ENCODE data around the gene UQCC5.

Gene UQCC5

GRCh38 chr3:52503788-52504424, 32.5 kb upstream of the UQCC5 start:
- in situ Hi-C loops (cut with HindIII; ENCODE audit: low sequenced_read_pairs): no loop called here

DNA sequence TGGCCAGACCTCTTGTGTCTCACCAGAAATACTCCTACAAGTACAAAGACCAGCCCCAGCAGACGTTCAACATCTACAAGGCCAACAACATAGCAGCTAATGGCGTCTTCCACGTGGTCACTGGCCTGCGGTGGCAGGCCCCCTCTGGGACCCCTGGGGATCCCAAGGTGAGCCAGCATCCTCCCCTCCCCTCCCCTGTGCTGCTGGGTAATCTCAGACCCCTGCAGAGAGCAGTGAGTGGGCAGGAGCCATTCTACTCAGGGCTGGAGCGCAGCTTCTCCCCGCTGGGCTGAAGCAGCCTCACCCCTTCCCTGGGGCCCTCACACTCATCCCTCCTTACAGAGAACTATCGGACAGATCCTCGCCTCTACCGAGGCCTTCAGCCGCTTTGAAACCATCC, 31.4 kb upstream of the UQCC5 start:
- in situ Hi-C loops (cut with HindIII; ENCODE audit: low sequenced_read_pairs): no loop called here

DNA sequence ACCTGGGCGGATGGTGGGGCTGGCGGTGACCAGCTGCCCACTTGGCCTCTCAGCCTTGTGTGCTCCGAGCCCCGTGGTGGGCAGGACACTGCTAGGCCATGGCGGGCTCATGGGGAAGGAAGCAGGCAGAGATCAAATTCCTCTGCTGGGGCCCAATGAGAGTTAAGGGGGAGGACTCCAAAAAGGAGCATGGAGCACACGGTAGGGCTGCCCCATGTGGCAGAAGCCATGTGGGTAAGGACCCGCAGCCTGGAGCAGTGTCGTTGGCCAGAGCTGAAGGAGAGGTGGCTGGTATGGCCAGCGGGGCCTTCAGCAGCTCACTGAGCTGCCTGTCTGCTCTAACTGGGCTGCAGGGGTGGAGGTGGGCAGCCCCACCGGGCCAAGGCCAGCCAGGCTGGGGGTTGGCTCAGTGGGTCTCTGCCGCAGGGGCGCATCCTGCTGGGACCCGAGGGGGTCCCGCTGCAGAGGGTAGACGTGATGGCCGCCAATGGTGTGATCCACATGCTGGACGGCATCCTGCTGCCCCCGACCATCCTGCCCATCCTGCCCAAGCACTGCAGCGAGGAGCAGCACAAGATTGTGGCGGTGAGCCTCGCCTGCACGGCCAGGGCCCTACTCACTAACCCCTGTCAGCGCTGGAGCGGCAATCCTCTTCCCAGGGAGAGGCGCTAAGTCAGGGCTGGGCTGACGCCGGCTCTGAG, 30.0 kb upstream of the UQCC5 start:
- in situ Hi-C loops (cut with HindIII; ENCODE audit: low sequenced_read_pairs): no loop called here

GRCh38 chr3:52507359-52507758, 29.0 kb upstream of the UQCC5 start:
- in situ Hi-C loops (cut with HindIII; ENCODE audit: low sequenced_read_pairs): no loop called here

GRCh38 chr3:52509753-52510328, 26.6 kb upstream of the UQCC5 start:
- in situ Hi-C loops (cut with HindIII; ENCODE audit: low sequenced_read_pairs): no loop called here

- in situ Hi-C loops (cut with HindIII; ENCODE audit: low sequenced_read_pairs): no loop called here
These were observed 24.9 kb upstream of the UQCC5 start for GRCh38 chr3:52511509-52511908.

DNA sequence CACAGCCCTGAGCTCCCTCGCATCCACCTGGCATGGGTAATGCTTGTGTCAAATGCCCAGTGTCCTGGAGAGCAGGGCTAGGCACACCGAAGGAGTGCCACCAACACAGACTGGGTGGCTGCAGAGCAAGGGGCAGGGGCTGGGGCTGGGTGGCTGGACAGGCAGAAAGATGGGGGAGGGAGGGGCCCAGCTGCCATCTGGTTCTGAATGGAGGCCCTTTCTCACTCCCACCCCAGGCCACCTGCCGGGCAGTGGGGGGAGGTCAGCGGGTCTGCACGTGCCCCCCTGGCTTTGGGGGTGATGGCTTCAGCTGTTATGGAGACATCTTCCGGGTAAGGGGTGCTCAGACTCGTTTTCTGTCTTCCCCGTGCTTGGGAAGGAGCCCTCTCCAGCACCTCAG, 24.3 kb upstream of the UQCC5 start:
- in situ Hi-C loops (cut with HindIII; ENCODE audit: low sequenced_read_pairs): no loop called here

DNA sequence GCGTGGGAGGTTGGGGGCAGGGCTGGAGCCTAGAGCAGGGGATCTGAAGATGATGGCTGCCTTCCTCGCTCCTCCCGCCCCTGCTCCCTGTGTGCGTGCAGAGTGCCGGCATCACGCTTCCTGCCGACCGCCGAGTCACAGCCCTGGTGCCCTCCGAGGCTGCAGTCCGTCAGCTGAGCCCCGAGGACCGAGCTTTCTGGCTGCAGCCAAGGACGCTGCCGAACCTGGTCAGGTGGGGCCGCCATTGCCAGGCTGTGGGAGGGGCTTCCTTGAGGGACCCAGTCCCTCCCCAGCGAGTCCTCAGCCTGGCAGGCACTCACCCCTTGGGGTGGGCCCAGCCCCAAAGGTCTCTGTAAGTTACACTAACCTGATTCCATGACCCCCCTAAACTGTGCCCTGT, 23.7 kb upstream of the UQCC5 start:
- in situ Hi-C loops (cut with HindIII; ENCODE audit: low sequenced_read_pairs): no loop called here

- in situ Hi-C loops (cut with HindIII; ENCODE audit: low sequenced_read_pairs): no loop called here
These were observed 23.1 kb upstream of the UQCC5 start for GRCh38 chr3:52513281-52513680.

GRCh38 chr3:52514576-52514975, 21.8 kb upstream of the UQCC5 start:
- in situ Hi-C loops (cut with HindIII; ENCODE audit: low sequenced_read_pairs): no loop called here

DNA sequence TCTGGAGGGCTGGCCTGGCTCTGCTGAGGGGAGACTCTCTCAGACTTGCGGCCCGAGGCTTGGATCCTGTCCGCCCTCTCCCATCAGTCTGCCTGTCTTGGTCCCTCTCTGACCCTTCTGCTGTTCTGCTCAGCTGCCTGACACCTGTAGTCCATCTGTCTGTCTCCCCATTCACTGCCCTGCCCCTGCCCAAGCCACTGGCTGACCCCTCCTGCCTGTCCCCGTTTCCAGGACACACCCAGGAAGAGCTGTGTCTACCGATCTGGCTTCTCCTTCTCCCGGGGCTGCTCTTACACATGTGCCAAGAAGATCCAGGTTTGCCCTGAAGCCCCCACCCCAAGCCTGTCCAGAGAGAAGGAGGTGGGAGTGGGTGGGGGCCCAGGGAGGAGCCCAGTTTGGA, 21.2 kb upstream of the UQCC5 start:
- in situ Hi-C loops (cut with HindIII; ENCODE audit: low sequenced_read_pairs): no loop called here

GRCh38 chr3:52516509-52517195, 19.8 kb upstream of the UQCC5 start:
- in situ Hi-C loops (cut with HindIII; ENCODE audit: low sequenced_read_pairs): no loop called here

GRCh38 chr3:52517796-52518722, 18.3 kb upstream of the UQCC5 start:
- in situ Hi-C loops (cut with HindIII; ENCODE audit: low sequenced_read_pairs): no loop called here

DNA sequence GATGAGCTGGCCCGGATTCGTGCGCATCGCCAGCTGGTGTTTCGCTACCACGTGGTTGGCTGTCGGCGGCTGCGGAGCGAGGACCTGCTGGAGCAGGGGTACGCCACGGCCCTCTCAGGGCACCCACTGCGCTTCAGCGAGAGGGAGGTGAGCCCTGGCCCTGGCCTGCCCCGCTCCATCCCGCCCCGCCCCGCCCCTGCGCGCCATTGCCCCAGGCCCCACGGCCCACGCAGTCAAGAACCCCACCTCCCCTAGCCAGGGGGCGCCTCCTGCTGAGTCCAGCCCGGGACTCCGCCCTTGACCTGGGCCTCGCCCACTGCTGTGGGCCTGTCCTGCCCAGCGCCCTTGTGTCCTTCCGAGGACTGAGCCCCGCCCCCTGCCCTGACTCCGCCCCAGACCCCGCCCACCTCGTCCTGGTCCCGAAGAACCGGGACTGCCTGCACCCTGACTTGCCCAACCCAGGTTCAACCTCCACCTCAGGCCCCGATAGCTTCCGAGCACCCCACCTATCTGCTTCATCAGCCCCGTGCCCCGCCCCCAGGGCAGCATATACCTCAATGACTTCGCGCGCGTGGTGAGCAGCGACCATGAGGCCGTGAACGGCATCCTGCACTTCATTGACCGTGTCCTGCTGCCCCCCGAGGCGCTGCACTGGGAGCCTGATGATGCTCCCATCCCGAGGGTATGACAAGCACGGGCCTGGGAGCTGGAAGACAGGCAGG, 17.5 kb upstream of the UQCC5 start:
- in situ Hi-C loops (cut with HindIII; ENCODE audit: low sequenced_read_pairs): no loop called here

GRCh38 chr3:52519445-52520140, 16.8 kb upstream of the UQCC5 start:
- in situ Hi-C loops (cut with HindIII; ENCODE audit: low sequenced_read_pairs): no loop called here

DNA sequence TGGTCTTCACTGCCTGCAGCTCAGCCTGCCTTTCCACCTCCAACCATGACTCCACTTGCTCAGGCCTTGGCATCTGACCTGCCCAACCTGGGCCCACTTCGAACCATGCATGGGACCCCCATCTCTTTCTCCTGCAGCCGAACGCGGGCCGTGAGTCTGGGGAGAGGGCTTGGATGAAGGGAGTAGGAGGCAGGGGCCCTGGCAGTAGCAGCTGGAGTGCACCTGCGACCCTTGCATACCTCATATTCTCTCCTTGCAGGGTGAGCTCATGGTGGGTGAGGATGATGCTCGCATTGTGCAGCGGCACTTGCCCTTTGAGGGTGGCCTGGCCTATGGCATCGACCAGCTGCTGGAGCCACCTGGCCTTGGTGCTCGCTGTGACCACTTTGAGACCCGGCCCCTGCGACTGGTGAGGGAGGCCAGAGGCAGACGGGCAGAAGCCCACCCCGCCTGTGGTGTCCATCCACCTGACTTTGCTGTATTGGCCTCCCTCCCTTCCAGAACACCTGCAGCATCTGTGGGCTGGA, 16.2 kb upstream of the UQCC5 start:
- in situ Hi-C loops (cut with HindIII; ENCODE audit: low sequenced_read_pairs): no loop called here

DNA sequence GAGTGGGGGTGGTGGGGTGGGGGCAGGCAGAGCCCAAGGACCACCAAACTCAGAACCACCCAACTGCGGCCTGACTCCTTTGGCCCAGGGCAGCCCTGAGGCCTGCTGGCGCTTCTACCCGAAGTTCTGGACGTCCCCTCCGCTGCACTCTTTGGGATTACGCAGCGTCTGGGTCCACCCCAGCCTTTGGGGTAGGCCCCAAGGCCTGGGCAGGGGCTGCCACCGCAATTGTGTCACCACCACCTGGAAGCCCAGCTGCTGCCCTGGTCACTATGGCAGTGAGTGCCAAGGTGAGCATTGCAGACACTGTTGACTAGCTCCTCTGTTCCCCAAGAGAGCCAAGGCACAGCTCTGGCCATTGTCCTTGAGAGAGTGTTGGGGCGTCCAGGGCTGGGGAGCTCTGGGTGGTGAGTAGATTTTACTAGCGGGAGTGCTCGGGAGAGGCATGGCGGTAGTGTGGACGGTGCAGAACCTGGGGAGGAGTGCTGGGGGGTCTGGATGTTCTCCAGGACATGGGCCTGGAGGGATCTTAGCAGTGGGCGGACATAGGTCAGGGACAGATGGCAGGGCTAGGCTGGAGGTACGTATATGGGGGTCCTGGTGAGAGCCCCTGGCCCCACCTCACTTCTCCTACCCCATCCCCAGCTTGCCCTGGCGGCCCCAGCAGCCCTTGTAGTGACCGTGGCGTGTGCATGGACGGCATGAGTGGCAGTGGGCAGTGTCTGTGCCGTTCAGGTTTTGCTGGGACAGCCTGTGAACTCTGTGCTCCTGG, 15.5 kb upstream of the UQCC5 start:
- in situ Hi-C loops (cut with HindIII; ENCODE audit: low sequenced_read_pairs): no loop called here

DNA sequence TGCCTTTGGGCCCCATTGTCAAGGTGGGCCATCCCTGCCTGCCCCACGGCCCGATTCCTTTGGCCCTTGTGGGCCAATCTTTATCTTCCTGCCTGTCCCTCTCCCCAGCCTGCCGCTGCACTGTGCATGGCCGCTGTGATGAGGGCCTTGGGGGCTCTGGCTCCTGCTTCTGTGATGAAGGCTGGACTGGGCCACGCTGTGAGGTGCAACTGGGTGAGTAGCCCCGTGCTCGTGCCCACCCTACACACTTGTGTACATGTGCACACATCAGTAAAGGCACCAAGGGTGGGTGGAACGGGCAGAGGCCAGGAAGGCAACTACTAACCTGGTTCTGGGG, 14.9 kb upstream of the UQCC5 start:
- in situ Hi-C loops (cut with HindIII; ENCODE audit: low sequenced_read_pairs): no loop called here
